Chondrocyte (in vitro differentiated cells): ENCODE measurements around the gene C11orf97. TPM values are rescaled to one million over a fixed set of nuclear protein-coding genes. Genes with fewer than 3 reads are reported as not detected.

ENCODE experiments used
- DNase-seq: peaks from one replicate; pipeline ENCODE4 v3.0.0; 2021; ENCODE audit warnings: mixed read lengths, low spot score
- H3K27ac Mint-ChIP-seq: one replicate; pipeline ENCODE4 v1.8.0; 2021; ENCODE audit warnings: mild to moderate bottlenecking, moderate library complexity, mixed read lengths; ENCODE audit not compliant: unreplicated experiment
- H3K27me3 Mint-ChIP-seq: 2 replicates; pipeline ENCODE4 v1.8.0; 2021; ENCODE audit warnings: low read depth, mixed read lengths
- H3K36me3 Mint-ChIP-seq: 2 replicates; pipeline ENCODE4 v1.8.0; 2021; ENCODE audit warnings: low read depth, mixed read lengths
- H3K4me1 Mint-ChIP-seq: 2 replicates; pipeline ENCODE4 v1.8.0; 2021; ENCODE audit warnings: low read depth, mild to moderate bottlenecking, mixed read lengths
- H3K4me3 Mint-ChIP-seq: one replicate; pipeline ENCODE4 v1.8.0; 2021; ENCODE audit warnings: mild to moderate bottlenecking, moderate library complexity, mixed read lengths; ENCODE audit not compliant: unreplicated experiment
- H3K9me3 Mint-ChIP-seq: 2 replicates; pipeline ENCODE4 v1.8.0; 2021; ENCODE audit warnings: low read depth, mixed read lengths
- total RNA-seq: library from RNA; stranded (reverse); gene quantifications from 3 replicates; pipeline ENCODE4 v1.2.1, GENCODE V29; 2021
- TF ChIP-seq, protein P1 (sequence below): fragments of 200-600 bp; sonication (generic); IDR thresholded peaks from 2 replicates; pipeline ENCODE4 v1.5.0; 2021; ENCODE audit warnings: antibody characterized with exemption, mild to moderate bottlenecking, moderate library complexity

The C11orf97 gene
- total RNA-seq, 1 donor from 2014 or later: not detected

DNA sequence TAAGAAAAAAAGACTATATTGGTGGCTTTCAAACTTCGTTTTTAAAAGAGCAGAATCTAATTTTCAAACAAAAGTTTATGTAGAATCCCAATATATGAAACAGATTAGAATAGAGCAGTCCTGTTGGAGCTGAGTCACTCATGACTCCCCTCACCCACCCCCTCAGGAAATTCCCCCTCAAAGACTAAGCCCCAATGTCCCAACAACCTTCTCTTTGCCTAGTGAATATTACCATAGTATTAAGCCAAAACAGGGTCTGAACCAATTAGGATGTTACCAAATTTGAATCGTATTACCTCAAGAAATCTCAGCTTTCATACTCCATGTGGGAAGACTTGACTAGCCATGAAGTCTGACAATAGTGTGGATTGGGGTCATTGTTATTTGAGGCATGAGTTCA is 47.1 kb downstream of the C11orf97 start:
- H3K9me3 Mint-ChIP-seq: no peaks in the 10 kb centered on the region
- H3K27me3 Mint-ChIP-seq: no peaks in the 10 kb centered on the region
- no peak for DNase-seq
- H3K4me1 Mint-ChIP-seq: peaks cover 48% of the 10 kb centered on the region
- TF ChIP-seq, protein P1, sequence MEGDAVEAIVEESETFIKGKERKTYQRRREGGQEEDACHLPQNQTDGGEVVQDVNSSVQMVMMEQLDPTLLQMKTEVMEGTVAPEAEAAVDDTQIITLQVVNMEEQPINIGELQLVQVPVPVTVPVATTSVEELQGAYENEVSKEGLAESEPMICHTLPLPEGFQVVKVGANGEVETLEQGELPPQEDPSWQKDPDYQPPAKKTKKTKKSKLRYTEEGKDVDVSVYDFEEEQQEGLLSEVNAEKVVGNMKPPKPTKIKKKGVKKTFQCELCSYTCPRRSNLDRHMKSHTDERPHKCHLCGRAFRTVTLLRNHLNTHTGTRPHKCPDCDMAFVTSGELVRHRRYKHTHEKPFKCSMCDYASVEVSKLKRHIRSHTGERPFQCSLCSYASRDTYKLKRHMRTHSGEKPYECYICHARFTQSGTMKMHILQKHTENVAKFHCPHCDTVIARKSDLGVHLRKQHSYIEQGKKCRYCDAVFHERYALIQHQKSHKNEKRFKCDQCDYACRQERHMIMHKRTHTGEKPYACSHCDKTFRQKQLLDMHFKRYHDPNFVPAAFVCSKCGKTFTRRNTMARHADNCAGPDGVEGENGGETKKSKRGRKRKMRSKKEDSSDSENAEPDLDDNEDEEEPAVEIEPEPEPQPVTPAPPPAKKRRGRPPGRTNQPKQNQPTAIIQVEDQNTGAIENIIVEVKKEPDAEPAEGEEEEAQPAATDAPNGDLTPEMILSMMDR: no peak
- H3K4me3 Mint-ChIP-seq: no peak overlapping the region
- no peaks in the 10 kb centered on the region for H3K36me3 Mint-ChIP-seq
- no peak overlapping the region for H3K27ac Mint-ChIP-seq

GRCh38 chr11:94560834-94561233 is 48.6 kb downstream of the C11orf97 start:
- H3K27ac Mint-ChIP-seq: no peak overlapping the region
- H3K4me1 Mint-ChIP-seq: peaks cover 50% of the 10 kb centered on the region
- H3K4me3 Mint-ChIP-seq: no peak overlapping the region
- H3K27me3 Mint-ChIP-seq: no peaks in the 10 kb centered on the region
- TF ChIP-seq, protein P1: no peak
- no peak for DNase-seq
- H3K36me3 Mint-ChIP-seq: no peaks in the 10 kb centered on the region
- H3K9me3 Mint-ChIP-seq: no peaks in the 10 kb centered on the region

DNA sequence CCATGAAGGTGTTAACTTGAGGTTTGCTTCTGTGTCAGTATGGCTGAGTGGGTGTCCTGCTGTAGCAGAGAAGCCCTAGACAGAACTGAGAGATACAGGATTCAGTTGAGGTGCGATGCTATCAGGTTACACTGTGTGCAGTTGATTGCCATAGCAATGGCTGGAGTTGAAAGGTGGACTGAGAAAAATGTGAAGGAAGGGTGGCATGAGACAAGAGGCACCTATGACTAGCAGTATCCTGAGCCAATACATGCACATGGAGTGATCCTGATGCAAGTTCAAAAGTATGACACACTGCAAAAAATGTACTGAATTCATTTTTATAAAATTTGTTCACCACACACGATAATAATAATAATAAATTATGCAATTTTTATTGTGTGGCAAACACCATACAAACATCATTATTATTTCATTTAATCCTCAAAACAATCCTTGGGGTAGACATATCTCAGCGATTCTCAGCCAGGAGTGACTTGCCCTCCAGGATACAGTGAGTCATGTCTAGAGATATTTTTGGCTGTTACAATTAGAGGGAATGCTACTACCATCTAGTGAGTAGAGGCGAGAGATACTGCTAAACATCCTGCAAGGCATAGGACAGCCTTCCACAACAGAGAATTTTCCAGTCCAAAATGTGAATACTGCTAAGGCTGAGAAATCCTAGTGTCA is 51.1 kb downstream of the C11orf97 start:
- TF ChIP-seq, protein P1: peak; percentile 80
- Mint-ChIP-seq H3K36me3 (no peaks in the 10 kb centered on the region), H3K4me3 (no peak overlapping the region), H3K9me3 (no peaks in the 10 kb centered on the region), H3K27ac (peak overlapping the region; percentile 97), H3K27me3 (no peaks in the 10 kb centered on the region), H3K4me1 (peaks cover 29% of the 10 kb centered on the region)
- no peak for DNase-seq

DNA sequence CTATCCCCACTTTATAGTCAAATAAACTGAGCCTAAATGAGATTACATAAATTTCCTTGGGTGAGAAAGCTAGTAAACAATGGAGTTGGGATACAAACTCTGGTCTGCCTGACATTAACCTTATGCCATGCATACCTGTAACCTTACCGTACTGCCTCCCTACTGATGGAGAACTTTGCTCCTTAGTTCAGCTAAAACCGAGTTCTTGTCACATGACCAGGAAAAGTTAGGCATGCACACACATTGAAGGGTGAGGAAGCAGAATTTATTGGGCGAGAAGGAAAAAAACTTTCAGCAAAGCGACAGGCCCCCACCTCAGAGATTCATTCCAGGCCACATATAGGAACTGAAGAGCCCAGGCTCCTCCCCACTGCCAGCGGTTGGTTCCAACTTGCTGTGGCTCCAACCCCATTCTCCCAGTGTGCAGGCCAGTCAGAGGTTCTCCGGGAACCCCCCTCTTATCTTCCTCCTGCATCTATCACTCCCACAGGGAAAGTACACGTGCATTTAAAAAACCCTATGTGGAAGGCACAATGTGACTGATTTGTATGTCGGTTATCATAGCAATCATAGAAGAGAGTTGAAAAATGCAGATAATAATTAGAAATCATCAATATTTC is 51.7 kb downstream of the C11orf97 start:
- TF ChIP-seq, protein P1: peak; percentile 46
- H3K9me3 Mint-ChIP-seq: no peaks in the 10 kb centered on the region
- no peaks in the 10 kb centered on the region for H3K36me3 Mint-ChIP-seq
- no peak overlapping the region for H3K4me3 Mint-ChIP-seq
- peak overlapping the region; percentile 97 for H3K27ac Mint-ChIP-seq
- H3K4me1 Mint-ChIP-seq: peaks cover 28% of the 10 kb centered on the region
- DNase-seq: no peak
- H3K27me3 Mint-ChIP-seq: no peaks in the 10 kb centered on the region

GRCh38 chr11:94567181-94567670 is 55.0 kb downstream of the C11orf97 start, which contains the start of gene PIWIL4:
TSS of gene PIWIL4 (plus strand) at chr11:94567368. CDS start at chr11:94567519, 151 bp downstream.
- Mint-ChIP-seq H3K9me3 (no peaks in the 10 kb centered on the region), H3K27me3 (no peaks in the 10 kb centered on the region), H3K36me3 (peaks cover 1% of the 10 kb centered on the region), H3K27ac (no peak within 1 kb of the TSS), H3K4me3 (no peak within 1 kb of the TSS), H3K4me1 (peaks cover 18% of the 10 kb centered on the region)
- DNase-seq: no peak
- TF ChIP-seq, protein P1: no peak
